ENCODE results near the gene ZNF675. TPM values are rescaled to one million over a fixed set of nuclear protein-coding genes. Genes with fewer than 3 reads are reported as not detected.
"Not testable (repeated sequence)": the region's sequence is repeated elsewhere in the genome, so short reads cannot be mapped to it uniquely, and the experiment has no call there.

ZNF675 gene
- 19.2 and 34.0 TPM in 2 replicates for total RNA-seq (2014; rRNA removed; shearing (Covaris generic))

DNA sequence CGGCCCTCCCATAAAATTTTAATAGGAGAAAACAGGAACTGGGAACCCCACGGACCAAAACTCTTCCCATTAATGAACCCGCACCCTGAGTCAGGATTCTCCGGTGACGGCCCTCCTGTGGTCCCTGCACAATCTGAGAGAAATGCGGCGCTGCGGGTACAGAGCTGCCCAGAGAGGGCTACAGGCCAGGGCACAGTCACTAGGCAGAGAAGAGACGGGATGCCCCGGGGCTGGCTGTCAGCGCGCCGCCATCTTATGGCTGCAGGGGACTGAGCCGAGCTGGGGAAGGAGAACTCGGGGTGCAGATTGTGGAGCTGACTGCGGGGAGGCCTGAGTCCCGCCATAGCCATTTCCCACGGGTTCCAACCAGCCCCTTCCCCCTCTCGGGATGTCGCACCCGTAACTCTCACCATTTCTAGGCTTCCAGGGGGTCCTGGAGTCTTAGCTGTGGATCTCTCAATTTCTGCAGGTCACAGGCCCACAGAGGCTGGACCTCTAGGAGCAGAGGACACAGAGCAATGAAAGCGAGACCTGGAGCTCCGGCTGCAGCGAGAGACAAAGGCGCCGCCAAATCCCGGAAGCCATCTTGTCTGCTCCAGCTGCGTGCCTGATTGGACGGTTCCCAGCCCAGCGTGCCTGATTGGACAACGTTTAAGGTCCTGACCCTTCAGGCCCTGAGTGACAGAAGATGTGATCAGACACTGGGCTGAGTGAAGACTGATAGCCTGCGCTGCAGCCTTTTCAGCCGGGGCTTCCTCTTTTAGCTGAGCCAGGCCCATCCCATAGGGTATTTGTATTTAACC is at the start of gene ZNF675:
Gene ZNF675, minus strand, starts transcription at position 592 of the 803 bp plus-strand sequence. Its CDS starts 179 bp downstream, at position 413.
- peak; percentile 93 for DNase-seq (ENCODE audit: low spot score)

DNA sequence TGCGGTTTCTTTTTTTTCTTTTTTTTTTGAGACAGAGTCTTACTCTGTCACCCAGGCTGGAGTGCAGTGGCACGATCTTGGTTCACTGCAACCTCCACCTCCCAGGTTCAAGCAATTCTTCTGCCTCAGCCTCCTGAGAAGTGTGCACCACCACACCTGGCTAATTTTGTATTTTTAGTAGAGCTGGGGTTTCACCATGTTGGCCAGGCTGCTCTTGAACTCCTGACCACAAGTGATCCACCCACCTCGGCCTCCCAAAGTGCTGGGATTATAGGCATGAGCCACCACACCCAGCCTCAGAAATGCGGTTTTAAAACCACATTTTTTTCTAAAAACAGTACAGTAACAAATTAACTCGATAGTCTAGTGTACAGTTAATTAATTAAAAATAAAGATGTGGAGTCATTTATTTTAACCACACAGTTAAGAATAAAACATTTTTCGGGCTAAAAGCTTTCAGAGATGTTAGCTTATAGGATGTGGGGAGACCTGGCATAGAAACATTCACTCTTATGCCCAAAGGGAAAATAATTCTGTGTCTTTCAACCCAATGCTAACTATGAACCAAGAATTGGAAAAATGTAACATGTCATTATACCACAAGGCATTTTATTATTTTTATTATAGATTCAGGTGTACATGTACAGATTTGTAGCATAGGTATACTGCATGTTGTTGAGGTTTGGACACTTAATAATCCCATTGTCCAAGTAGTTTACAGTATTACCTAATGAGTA is 43.9 kb upstream of the ZNF675 start:
- not testable (repeated sequence) for DNase-seq (ENCODE audit: low spot score)

DNA sequence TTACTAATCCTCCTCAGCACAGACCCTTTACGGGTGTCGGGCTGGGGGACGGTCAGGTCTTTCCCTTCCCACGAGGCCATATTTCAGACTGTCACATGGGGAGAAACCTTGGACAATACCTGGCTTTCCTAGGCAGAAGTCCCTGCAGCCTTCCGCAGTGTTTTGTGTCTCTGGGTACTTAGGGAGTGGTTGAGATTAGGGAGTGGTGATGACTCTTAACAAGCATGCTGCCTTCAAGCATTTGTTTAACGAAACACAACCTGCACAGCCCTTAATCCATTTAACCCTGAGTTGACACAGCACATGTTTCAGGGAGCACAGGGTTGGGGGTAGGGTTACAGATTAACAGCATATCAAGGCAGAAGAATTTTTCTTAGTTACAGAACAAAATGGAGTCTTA is 37.1 kb upstream of the ZNF675 start:
- not testable (repeated sequence) for DNase-seq (ENCODE audit: low spot score)

GRCh38 chr19:23718802-23719201 is 31.8 kb upstream of the ZNF675 start:
- no peak for DNase-seq (ENCODE audit: low spot score)

- no peak for DNase-seq (ENCODE audit: low spot score)
Observed at GRCh38 chr19:23716792-23717191, 29.8 kb upstream of the ZNF675 start.

DNA sequence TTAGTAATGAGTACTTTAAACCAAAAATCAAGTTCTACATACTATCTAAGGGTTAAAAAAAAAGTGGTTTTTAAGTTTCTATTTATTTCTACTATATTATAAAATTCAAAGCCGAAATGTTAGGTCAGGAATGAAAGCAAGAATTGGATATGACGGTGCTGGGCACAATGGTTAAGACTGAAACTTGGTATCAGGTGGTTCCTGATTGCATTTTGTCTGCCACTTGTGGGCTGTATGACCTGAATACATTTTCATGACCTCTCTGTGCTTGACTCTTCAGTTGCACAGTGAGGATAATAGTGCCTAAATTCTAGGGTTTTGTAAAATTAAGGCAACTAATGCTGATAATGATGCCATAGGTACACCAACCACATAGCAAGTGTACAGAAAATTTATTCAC is 22.3 kb upstream of the ZNF675 start:
- no peak for DNase-seq (ENCODE audit: low spot score)

GRCh38 chr19:23706657-23707056 is 19.6 kb upstream of the ZNF675 start:
- DNase-seq (ENCODE audit: low spot score): no peak

DNA sequence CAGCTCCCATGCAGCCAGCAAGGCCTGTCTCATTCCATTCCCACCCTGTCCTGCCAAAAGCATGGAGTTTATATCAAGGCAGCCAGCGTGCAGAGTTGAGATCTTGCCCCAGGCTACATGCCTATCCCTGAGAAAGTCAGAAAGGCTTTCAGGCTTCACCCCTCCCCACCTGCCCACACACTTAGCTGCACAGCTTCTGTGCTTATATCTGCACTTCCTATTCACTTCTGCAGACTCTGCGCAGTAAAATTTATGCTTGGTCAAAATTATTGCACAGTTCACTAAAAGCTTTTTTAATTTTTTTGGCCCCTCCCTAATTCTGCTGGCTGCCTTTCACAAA is 12.5 kb upstream of the ZNF675 start:
- DNase-seq (ENCODE audit: low spot score): no peak

- DNase-seq (ENCODE audit: low spot score): no peak
Observed at GRCh38 chr19:23698711-23699520, 11.9 kb upstream of the ZNF675 start.

DNA sequence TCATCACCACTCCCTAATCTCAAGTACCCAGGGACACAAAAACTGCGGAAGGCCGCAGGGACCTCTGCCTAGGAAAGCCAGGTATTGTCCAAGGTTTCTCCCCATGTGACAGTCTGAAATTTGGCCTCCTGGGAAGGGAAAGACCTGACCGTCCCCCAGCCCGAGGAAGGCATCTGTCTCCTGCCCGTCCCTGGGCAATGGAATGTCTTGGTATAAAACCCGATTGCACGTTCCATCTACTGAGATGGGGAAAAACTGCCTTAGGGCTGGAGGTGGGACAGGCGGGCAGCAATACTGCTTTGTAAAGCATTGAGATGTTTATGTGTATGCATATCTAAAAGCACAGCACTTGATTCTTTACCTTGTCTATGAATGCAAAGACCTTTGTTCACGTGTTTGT is 5.9 kb upstream of the ZNF675 start:
- not testable (repeated sequence) for DNase-seq (ENCODE audit: low spot score)

DNA sequence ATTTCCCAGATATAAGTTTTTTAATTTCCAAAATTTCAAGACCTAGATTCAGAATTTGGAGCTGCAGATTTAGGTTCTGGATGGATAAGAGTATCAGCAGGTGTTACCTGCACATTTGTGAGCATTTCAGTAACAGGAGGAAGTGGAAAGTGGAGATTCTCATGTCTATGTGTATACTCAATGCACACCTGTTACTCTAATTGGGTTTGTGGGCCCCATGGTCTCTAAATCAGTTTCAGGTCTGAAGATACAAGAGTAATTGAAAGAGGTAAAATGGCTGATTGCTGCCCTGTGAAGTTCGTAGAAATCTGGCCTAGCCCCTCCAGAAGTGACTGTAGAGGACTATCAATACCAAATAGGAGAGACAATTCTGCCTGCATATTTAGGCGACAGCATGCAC is 13.9 kb downstream of the ZNF675 start:
- no peak for DNase-seq (ENCODE audit: low spot score)

- not testable (repeated sequence) for DNase-seq (ENCODE audit: low spot score)
Observed at GRCh38 chr19:23668606-23669005, 18.4 kb downstream of the ZNF675 start.

GRCh38 chr19:23665651-23666410 is 21.2 kb downstream of the ZNF675 start:
- DNase-seq (ENCODE audit: low spot score): no peak

GRCh38 chr19:23649817-23650216 is 37.2 kb downstream of the ZNF675 start:
- not testable (repeated sequence) for DNase-seq (ENCODE audit: low spot score)

Other genes starting within 250 kb of the ZNF675 start
- 0.19 and 1.7 TPM in 2 replicates for gene ZNF681, start 71.7 kb upstream of the ZNF675 start, total RNA-seq (2014; rRNA removed; shearing (Covaris generic))
- gene ZNF726, start 227.7 kb upstream of the ZNF675 start, total RNA-seq (2014; rRNA removed; shearing (Covaris generic)): 6.7 and 10.4 TPM in 2 replicates